MCF 10A (cell line): ENCODE measurements around the gene KCNH4. TPM values are rescaled to one million over a fixed set of nuclear protein-coding genes. Genes with fewer than 3 reads are reported as not detected.

ENCODE experiments used
- BruUV-seq: library from RNA; stranded (reverse); fragments of 400-500 nt; replicated peaks from 2 replicates; lab custom pipeline; 2021; lab: Mats Ljungman, UMichigan
- CTCF ChIA-PET: fragments of 300-600 bp; sonication (Branson Sonifier 250); formaldehyde crosslinking; extraction: SDS; loops from one replicate; lab custom pipeline; 2021; ENCODE audit warnings: antibody characterized with exemption, inconsistent platforms; lab: Yijun Ruan, JAX
- POLR2A ChIA-PET: fragments of 300-600, 350-650 bp; sonication (Branson Sonifier 250); formaldehyde crosslinking; extraction: SDS; loops from one replicate; lab custom pipeline; 2020; ENCODE audit warnings: antibody characterized with exemption, inconsistent platforms; lab: Yijun Ruan, JAX
- DNase-seq: peaks from one replicate; pipeline ENCODE4 v3.0.0-alpha.2; 2018; ENCODE audit not compliant: unreplicated experiment
- H3K27ac Mint-ChIP-seq: one replicate; pipeline ENCODE4 v1.8.0; 2022; ENCODE audit warnings: mild to moderate bottlenecking, low read depth, mixed read lengths; ENCODE audit not compliant: unreplicated experiment
- H3K27me3 Mint-ChIP-seq: one replicate; pipeline ENCODE4 v1.8.0; 2022; ENCODE audit warnings: mixed read lengths; ENCODE audit not compliant: insufficient read depth, unreplicated experiment
- H3K36me3 Mint-ChIP-seq: one replicate; pipeline ENCODE4 v1.8.0; 2022; ENCODE audit warnings: mild to moderate bottlenecking, moderate library complexity, mixed read lengths; ENCODE audit not compliant: insufficient read depth, unreplicated experiment
- H3K4me1 Mint-ChIP-seq: one replicate; pipeline ENCODE4 v1.8.0; 2022; ENCODE audit warnings: mixed read lengths; ENCODE audit not compliant: insufficient read depth, unreplicated experiment
- H3K4me3 Mint-ChIP-seq: one replicate; pipeline ENCODE4 v1.8.0; 2022; ENCODE audit warnings: mild to moderate bottlenecking, moderate library complexity, mixed read lengths; ENCODE audit not compliant: unreplicated experiment
- H3K9me3 Mint-ChIP-seq: one replicate; pipeline ENCODE4 v1.8.0; 2022; ENCODE audit warnings: mixed read lengths; ENCODE audit not compliant: unreplicated experiment
- CTCF ChIP-seq: fragments of 200-600 bp; IDR thresholded peaks from one replicate; pipeline ENCODE4 v1.8.0; 2022; ENCODE audit warnings: antibody characterized with exemption, mild to moderate bottlenecking; ENCODE audit not compliant: unreplicated experiment
- intact Hi-C: fragments of 100-400 bp; cut with micrococcal nuclease; formaldehyde crosslinking; loops from 2 replicates; pipeline ENCODE4 v1.14.1; 2022
- total RNA-seq: library from RNA; stranded (reverse); gene quantifications from 2 replicates; pipeline ENCODE4 v1.2.3, GENCODE V29; 2022

Gene KCNH4
- total RNA-seq, 1 experiment from 2014 or later = not detected

- DNase-seq = peak; percentile 82
- Mint-ChIP-seq H3K36me3 (peaks cover 6% of the 10 kb centered on the region), H3K9me3 (no peaks in the 10 kb centered on the region), H3K4me3 (peak within 1 kb of the TSS; percentile 92), H3K27ac (peak within 1 kb of the TSS; percentile 79), H3K4me1 (peaks cover 15% of the 10 kb centered on the region), H3K27me3 (no peaks in the 10 kb centered on the region)
- ChIA-PET POLR2A (interaction anchor here (0.6 to 1.6 kb wide), 10 partner anchors 12 to 708 kb away, joined by 3 to 11 read pairs (median 4); partner anchors contain the start of genes KAT2A and STAT5B), CTCF (interaction anchor here (0.6 to 0.9 kb wide), 4 partner anchors 10 to 731 kb away, joined by 3 to 4 read pairs (median 3); no protein-coding TSS in a partner anchor)
- intact Hi-C loops = no loop called here
- BruUV-seq = no TSS peak
- no peak for TF ChIP-seq CTCF
Measured at GRCh38 chr17:42193969-42194899, 13.3 kb upstream of the KCNH4 start, which contains the start of gene GHDC. GHDC (minus strand) TSS chr17:42194494; CDS start chr17:42193581, 913 bp downstream.

- intact Hi-C loops = no loop called here
- Mint-ChIP-seq H3K4me3 (peak overlapping the region; percentile 92), H3K9me3 (no peaks in the 10 kb centered on the region), H3K36me3 (peaks cover 6% of the 10 kb centered on the region), H3K27ac (peak overlapping the region; percentile 79), H3K27me3 (no peaks in the 10 kb centered on the region), H3K4me1 (peaks cover 15% of the 10 kb centered on the region)
- TF ChIP-seq CTCF = no peak
- DNase-seq = no peak
- BruUV-seq = no TSS peak
- POLR2A ChIA-PET = interaction anchor here (0.6 to 1.6 kb wide), 5 partner anchors 12 to 374 kb away, joined by 3 to 5 read pairs (median 4); partner anchors contain the start of gene KAT2A
- CTCF ChIA-PET = interaction anchor here (0.6 to 0.7 kb wide), 3 partner anchors 13 to 732 kb away, joined by 3 to 4 read pairs (median 3); no protein-coding TSS in a partner anchor
Measured at GRCh38 chr17:42193216-42193968, 12.4 kb upstream of the KCNH4 start.

- DNase-seq = no peak
- Mint-ChIP-seq H3K27ac (no peak overlapping the region), H3K4me1 (peaks cover 15% of the 10 kb centered on the region), H3K9me3 (no peaks in the 10 kb centered on the region), H3K4me3 (no peak overlapping the region), H3K27me3 (no peaks in the 10 kb centered on the region), H3K36me3 (peaks cover 6% of the 10 kb centered on the region)
- TF ChIP-seq CTCF = no peak
- ChIA-PET CTCF (interaction anchor here (0.8 kb wide), 1 partner anchor 174 kb away, joined by 3 read pairs; no protein-coding TSS in a partner anchor), POLR2A (no interaction called here)
- intact Hi-C loops = no loop called here
- BruUV-seq = no TSS peak
Measured at GRCh38 chr17:42192189-42193126, 11.5 kb upstream of the KCNH4 start.
